ENCODE measurements around the gene GPRIN2.
"Not testable (repeated sequence)": the region's sequence is repeated elsewhere in the genome, so short reads cannot be mapped to it uniquely, and the experiment has no call there.

GPRIN2 gene

GRCh38 chr10:46515793-46516192 is 40.7 kb downstream of the GPRIN2 start:
- TF ChIP-seq, protein P1, sequence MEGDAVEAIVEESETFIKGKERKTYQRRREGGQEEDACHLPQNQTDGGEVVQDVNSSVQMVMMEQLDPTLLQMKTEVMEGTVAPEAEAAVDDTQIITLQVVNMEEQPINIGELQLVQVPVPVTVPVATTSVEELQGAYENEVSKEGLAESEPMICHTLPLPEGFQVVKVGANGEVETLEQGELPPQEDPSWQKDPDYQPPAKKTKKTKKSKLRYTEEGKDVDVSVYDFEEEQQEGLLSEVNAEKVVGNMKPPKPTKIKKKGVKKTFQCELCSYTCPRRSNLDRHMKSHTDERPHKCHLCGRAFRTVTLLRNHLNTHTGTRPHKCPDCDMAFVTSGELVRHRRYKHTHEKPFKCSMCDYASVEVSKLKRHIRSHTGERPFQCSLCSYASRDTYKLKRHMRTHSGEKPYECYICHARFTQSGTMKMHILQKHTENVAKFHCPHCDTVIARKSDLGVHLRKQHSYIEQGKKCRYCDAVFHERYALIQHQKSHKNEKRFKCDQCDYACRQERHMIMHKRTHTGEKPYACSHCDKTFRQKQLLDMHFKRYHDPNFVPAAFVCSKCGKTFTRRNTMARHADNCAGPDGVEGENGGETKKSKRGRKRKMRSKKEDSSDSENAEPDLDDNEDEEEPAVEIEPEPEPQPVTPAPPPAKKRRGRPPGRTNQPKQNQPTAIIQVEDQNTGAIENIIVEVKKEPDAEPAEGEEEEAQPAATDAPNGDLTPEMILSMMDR (IDR thresholded peaks at IDR 0.05) = no peak
- DNase-seq (ENCODE audit: low spot score) = no peak

GRCh38 chr10:46515366-46515765 is 41.1 kb downstream of the GPRIN2 start:
- Histone ChIP-seq H3K4me3 (no peak overlapping the region), H3K27ac (no peak overlapping the region)
- TF ChIP-seq, protein P1 (IDR thresholded peaks at IDR 0.05) = no peak
- no peak for DNase-seq (ENCODE audit: low spot score)

More at GRCh38 chr10:46515793-46516192, 40.7 kb downstream of the GPRIN2 start:
- H3K27ac ChIP-seq = no peak overlapping the region
- no peak overlapping the region for H3K4me3 ChIP-seq

DNA sequence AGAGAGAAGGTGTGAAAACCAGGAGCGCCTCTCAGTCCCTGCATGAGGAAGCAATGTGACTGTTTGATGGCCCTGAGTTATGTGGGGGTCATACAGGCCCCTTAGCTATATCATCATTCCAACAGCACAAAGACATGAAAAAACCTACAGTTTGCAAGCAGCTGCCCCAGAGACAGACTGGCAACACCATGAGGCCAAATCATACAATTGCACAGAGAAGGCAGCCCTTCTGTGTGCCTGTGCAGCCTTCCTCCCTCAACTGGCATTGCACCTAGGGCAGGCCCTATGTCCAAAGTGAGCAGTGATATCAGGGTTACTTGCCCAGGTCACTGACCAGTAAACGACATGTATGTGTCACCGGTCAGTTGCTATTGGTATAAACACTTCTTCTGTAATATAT is 41.6 kb downstream of the GPRIN2 start:
- H3K4me3 ChIP-seq = no peak overlapping the region
- TF ChIP-seq, protein P1 (IDR thresholded peaks at IDR 0.05) = no peak
- DNase-seq (ENCODE audit: low spot score) = no peak
- H3K27ac ChIP-seq = no peak overlapping the region

- TF ChIP-seq, protein P1 (IDR thresholded peaks at IDR 0.05) = no peak
- DNase-seq (ENCODE audit: low spot score) = no peak
- H3K27ac ChIP-seq = no peak overlapping the region
- H3K4me3 ChIP-seq = no peak overlapping the region
These were observed 42.0 kb downstream of the GPRIN2 start for GRCh38 chr10:46514431-46514861.

GRCh38 chr10:46513333-46513732 is 43.1 kb downstream of the GPRIN2 start:
- not testable (repeated sequence) for H3K27ac ChIP-seq

DNA sequence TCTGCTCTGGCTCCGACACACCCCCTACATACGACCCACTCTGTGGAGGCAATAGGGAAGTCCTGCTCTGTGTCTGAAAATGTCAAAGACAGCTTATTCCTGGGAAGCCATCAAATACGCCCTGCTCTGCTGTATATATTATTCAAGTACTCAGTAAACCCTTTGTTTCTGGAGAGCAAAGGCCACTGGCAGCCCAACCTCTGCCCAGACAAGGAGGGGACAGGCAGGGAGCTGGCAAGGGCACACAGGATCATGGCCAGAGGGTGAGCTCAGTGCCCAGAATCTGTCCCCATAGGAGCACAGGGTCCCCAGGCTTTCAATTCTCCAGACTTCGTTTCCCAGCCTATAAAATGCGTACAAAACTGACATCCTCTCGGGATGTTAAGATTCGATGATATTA is 43.7 kb downstream of the GPRIN2 start:
- H3K4me3 ChIP-seq, H3K27ac ChIP-seq: not testable (repeated sequence)

More at GRCh38 chr10:46513333-46513732, 43.1 kb downstream of the GPRIN2 start:
- DNase-seq (ENCODE audit: low spot score); H3K4me3 ChIP-seq: not testable (repeated sequence)

DNA sequence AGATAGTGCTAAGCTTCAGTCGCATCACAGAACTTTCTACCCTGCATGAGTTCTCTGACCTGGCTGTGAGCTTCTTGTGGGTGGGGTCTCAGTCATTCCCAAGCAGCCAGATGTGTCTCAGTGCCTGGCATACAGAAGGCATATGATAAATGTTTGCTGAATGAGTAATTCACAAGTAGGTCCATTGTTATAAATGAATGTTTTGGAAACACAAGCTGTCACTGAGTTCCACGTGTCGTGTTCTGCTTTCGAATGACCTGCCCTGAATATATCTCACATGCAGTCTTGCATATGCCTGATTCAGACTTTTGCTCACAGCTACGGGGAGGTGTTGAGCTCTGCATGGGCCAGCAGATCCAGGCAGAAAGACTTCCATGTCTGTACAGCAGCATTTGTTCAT is 44.5 kb downstream of the GPRIN2 start:
- not testable (repeated sequence) for DNase-seq (ENCODE audit: low spot score); H3K4me3 ChIP-seq; H3K27ac ChIP-seq

More for the DNA sequence above, 43.7 kb downstream of the GPRIN2 start:
- DNase-seq (ENCODE audit: low spot score) = not testable (repeated sequence)

All from coronary artery (tissue), 2 donors.